ENCODE data around the gene KBTBD13.
"Not testable (repeated sequence)": the region's sequence is repeated elsewhere in the genome, so short reads cannot be mapped to it uniquely, and the experiment has no call there.

The KBTBD13 gene

GRCh38 chr15:65087873-65088642 is 11.5 kb downstream of the KBTBD13 start:
- no peak for DNase-seq (ENCODE audit: low read depth in 3 of 3, low spot score in 1 of 3)

GRCh38 chr15:65088643-65089021 is 12.1 kb downstream of the KBTBD13 start:
- DNase-seq (ENCODE audit: low read depth in 3 of 3, low spot score in 1 of 3): no peak

DNA sequence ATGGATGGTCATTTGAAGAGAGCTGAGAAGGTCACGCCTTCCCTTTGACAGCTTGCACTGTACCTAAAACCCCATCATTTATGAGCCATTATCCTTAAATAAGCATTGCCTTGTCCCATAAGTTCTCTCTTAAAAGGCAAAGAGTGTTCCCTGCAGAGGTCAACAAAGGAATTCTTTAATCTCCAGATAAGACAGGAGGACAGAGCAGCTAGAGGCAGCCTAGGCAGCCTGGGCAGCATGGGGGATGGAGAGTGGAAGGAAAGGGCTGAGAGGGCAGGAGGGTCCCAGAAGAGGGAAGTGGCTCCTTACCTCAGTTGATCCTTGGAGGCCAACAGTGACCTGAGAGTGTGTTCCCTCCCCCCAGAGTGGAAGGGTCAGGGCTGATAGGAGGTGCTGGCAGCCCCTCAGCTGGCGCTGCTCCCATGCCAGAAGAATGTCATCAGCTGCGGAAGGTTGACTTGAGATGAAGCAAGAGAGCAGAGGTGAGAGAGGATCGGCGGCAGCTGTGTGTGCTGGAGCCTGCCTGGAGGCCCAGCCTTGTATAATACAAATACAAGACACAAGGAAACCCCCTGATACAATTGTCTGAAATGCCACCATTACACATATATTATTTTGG is 12.8 kb downstream of the KBTBD13 start:
- no peak for DNase-seq (ENCODE audit: low read depth in 3 of 3, low spot score in 1 of 3)

GRCh38 chr15:65091946-65092770 is 15.6 kb downstream of the KBTBD13 start:
- no peak for DNase-seq (ENCODE audit: low read depth in 3 of 3, low spot score in 1 of 3)

DNA sequence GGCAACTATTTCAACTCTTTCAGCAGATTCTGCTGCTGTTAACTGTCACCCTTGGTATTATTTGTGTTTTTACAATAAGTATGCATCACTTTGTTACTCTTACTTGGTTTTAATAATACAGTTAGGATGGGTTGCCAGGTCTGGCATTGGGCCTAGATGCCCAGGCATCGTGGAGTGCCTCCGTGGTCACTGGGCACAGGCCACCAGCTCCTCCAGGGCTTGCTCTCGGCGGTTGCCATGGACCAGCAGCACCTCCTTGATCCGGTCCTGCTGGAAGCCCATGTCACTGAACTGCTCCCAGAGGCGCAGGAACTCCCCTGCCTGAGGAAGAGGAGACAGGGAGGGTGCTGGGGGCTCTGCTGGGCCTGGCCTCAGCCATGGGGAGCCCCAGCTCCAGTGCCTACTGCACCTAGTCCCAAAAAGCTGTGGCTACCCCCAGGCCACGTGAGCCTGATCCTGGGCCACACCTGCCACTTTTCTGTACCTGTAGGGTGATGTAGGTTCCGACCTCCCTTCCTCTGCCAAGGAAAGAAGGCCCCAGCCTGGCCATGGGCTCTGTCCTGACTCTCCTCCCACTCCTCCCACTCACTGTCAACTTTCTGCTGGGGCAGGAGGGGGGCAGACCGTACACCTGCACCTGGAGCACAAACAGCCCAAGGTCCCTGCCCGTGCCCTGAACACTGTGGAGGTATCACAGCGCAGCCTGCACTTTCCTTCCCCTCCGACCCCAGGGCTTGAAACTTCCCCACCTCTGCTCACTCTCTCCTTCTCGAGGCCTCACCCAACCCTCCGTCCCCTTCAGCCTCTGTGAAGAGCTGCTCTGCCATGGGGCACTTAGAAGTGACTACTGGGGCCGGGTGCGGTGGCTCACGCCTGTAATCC is 16.6 kb downstream of the KBTBD13 start:
- DNase-seq (ENCODE audit: low read depth in 3 of 3, low spot score in 1 of 3): no peak

DNA sequence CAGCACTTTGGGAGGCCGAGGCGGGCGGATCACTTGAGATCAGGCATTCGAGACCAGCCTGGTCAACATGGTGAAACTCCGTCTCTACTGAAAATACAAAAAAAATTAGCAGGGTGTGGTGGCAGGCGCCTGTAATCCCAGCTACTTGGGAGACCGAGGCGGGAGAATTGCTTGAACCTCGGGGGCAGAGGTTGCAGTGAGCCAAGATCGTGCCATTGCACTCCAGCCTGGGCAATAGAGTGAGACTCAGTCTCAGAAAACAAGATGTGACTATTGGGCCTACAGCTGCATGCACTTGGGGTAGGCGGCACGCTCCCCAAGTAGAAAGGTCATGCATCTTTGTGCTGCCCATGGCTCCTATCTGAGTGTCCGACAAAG is 17.2 kb downstream of the KBTBD13 start:
- not testable (repeated sequence) for DNase-seq (ENCODE audit: low read depth in 3 of 3, low spot score in 1 of 3)

DNA sequence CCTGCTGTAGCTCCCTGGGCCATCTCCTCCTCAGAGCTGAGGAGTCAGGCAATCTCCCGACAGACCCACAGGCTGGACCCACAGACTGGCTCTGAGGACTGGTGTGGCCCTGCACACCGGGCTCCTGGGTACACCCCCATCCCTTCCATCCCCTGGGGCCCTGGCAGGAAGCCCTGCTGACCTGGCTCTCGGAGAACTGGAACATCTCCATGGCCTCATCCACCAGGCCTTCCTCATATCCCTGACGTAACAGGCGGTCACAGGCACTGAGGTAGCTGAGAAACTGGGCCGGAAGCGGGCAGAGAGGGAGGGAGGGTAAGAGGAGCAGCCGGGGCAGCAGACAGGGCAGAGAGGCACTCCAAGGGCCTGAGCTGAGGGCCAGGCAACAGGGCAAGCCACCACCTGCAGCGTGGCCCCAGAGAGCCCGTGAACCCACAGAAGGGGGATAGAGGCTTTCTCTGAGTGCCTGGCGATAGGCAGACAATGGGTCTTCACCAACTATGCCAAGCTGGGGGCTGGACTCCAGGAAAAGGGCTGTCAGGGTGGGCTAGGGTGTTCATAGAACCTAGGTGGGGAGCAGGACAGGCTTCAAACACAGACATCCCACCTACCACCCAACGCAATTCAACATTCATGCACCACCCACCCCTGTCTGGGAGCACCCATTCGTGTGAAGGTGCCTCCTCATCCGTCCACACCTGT is 17.9 kb downstream of the KBTBD13 start:
- DNase-seq (ENCODE audit: low read depth in 3 of 3, low spot score in 1 of 3): no peak

GRCh38 chr15:65095011-65095746 is 18.6 kb downstream of the KBTBD13 start:
- DNase-seq (ENCODE audit: low read depth in 3 of 3, low spot score in 1 of 3): no peak

DNA sequence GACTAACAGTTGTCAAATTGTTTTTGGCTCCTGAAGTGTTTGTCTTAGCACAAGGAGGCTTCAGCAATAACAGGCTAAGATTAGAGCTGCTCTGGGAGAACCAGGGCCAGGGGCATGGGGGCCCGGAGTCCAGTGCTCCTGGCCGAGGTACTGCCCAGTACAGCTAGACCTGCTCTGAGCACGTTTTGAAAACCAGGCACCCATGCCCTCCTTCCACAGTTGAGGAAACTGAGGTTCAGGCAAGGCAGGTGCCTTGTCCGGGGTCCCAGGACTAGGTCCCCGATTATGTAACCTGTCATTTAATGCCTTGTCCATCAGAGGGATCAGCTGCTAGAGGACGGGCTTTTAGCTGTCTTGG is 19.2 kb downstream of the KBTBD13 start:
- no peak for DNase-seq (ENCODE audit: low read depth in 3 of 3, low spot score in 1 of 3)

DNA sequence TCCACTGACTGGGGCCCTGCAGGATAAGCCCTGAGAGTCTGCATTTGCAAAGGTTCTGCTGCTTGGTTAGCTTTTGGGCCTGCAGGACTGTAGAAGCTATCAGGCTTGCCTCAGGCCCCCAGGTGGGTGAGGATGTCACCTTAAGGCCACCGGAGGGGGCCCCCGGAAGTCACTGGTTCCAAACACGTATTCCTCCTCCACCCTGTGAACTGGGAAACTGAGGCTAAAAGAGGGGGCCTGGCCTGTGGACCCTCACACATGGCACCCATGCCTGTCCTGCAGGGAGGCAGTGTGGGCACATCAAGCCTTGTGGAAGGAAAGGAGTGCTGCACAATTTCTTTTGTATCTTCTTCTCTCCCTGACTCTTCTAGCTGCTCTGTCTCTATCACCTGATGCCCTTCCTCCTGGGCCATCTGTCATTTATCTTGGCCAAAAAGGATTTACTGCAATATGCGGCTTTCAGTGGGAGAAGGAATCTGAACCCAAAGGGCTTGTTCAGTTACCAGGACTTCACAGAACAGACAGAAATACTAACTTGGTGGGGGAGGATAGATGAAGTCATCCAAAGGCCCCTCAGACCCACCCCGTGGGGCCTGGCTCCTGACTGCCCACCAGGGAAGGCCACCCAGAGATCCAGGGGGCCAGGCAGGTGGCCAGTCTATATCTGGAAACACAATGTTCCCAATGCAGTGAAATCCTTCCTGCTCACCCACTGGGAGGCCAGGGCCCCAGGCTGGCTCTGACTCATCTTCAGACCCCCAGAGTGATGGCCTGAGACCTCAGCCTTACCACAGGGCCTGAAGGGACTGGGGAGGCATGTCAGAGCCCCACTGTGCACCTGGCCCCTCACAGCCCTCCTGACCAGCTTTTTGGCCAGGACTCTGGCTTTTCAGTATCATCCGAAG is 20.2 kb downstream of the KBTBD13 start:
- no peak for DNase-seq (ENCODE audit: low read depth in 3 of 3, low spot score in 1 of 3)

DNA sequence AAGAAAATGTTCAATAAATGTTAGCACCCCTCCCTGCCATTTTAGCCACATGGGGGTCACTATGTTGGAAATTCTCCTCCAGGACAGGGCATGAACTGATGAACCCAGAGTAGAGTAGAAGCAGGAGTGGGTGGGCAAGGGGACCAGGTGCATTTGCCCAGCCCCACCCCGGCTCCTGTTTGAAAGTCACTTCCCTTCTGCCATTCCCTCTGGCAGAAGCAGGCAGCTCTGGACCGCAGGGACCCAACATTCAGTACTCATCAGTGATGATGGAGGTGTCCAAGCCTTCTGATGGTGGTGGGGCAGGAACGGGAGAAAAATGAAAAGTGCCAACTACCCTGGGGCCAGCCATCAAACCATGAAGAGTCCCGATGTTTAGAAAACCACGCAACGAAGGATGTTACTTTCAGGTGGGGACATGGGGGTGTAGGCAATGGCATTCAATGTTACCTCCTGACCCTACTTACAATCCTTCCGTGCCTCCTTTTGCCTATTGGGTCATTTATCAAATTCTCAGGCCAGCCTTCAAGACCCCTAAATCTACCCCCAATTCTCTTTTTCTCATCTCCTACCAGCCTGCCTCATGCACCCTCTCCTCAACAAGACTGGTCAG is 21.2 kb downstream of the KBTBD13 start:
- no peak for DNase-seq (ENCODE audit: low read depth in 3 of 3, low spot score in 1 of 3)

DNA sequence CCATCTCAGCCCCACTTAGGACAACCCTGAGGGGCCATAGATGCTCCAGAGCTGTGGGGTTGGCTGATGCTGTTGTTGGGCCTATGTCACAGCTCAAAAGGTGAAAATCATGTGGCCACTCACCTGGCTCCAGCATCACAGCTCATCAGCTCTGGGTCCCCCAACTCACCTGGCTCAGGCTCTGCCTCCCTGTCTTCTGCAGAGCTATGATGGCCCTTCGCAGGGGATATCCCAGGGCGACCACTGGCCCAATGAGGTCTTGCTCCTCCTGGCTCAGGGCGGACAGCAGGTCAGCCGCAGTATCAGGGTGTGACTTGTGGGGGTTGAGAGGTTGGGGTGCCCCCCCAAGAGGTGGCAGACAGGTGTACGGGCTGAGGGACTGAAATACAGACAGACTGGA is 22.8 kb downstream of the KBTBD13 start:
- no peak for DNase-seq (ENCODE audit: low read depth in 3 of 3, low spot score in 1 of 3)

DNA sequence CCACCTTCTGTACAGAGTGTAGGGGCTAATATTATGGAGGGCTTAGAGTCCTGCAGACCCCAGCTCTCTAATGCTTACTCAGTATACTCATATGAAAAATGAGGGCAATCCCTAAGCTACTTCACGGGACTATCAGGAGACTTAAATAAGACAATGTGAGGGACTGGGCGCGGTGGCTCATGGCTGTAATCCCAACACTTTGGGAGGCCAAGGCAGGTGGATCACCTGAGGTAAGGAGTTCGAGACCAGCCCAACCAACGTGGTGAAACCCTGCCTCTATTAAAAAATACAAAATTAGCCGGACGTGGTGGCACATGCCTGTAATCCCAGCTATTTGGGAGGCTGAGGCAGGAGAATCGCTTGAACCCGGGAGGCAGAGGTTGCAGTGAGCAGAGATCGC is 23.3 kb downstream of the KBTBD13 start:
- not testable (repeated sequence) for DNase-seq (ENCODE audit: low read depth in 3 of 3, low spot score in 1 of 3)

GRCh38 chr15:65100442-65100841 is 23.9 kb downstream of the KBTBD13 start:
- no peak for DNase-seq (ENCODE audit: low read depth in 3 of 3, low spot score in 1 of 3)

- peak in 1 of 3 donors; percentile 27 for DNase-seq (ENCODE audit: low read depth in 3 of 3, low spot score in 1 of 3)
These were observed 24.9 kb downstream of the KBTBD13 start for GRCh38 chr15:65101411-65101890.

DNA sequence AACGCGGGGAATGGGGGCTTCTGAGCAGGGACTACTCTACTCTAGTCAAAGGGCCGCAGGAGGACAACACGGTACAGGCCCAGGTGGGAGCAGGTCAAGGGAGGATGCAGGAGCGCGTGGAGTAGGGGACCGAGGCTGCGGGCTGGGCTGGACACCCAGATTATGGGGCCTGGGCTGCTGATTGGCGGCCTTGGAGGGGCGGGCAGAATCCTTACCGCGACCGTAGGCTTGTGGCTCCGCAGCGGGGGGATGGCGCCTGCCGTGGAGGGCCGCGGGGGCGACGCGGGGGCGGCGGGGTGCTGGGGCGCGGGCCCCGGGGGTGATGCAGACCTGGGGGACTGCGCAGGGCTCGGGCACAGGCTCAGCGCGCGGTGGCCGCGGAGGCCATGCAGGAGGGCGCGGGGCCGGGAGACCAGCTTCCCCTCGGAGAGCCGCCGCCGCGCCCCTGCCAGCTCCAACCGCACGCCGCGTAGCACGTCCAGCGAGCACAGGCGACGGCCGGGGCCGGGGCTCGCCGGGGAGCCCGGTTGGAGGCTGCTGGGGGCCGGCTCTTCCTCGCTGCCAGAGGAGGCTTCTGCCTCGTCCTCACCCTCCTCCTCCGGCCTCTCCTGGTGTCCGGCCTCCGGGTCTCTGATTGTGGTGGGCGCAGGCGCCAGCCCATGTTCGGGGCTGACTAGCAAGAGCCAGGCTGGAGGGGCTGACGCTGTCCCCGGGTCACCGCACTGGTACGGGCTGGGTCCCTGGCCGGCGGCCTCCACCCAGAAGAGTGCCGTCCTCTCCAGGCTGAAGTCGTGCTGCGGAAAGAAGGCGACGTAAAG is 25.6 kb downstream of the KBTBD13 start:
- DNase-seq (ENCODE audit: low read depth in 3 of 3, low spot score in 1 of 3): no peak

- no peak for DNase-seq (ENCODE audit: low read depth in 3 of 3, low spot score in 1 of 3)
These were observed 26.4 kb downstream of the KBTBD13 start for GRCh38 chr15:65102912-65103311.
